BE2C (cell line): ENCODE data around the gene ADAMTSL5.

Experiments
- DNase-seq: peaks from one replicate; pipeline ENCODE4 v3.0.0-alpha.2; 2020
- H3K27me3 ChIP-seq: fragments of 250-450 bp; sonication (Bioruptor Pico); 2 replicates; pipeline ENCODE4 v1.5.1; 2020; ENCODE audit warnings: mild to moderate bottlenecking
- H3K36me3 ChIP-seq: fragments of 250-450 bp; sonication (Bioruptor Pico); 2 replicates; pipeline ENCODE4 v1.5.1; 2020; ENCODE audit warnings: mild to moderate bottlenecking
- H3K4me1 ChIP-seq: fragments of 250-450 bp; sonication (Bioruptor Pico); 2 replicates; pipeline ENCODE4 v1.5.1; 2020
- H3K4me3 ChIP-seq: 2 replicates; pipeline ENCODE4 v1.5.1; 2011; ENCODE audit warnings: low read depth, low read length
- H3K9me3 ChIP-seq: fragments of 250-450 bp; sonication (Bioruptor Pico); 2 replicates; pipeline ENCODE4 v1.5.1; 2020
- TF ChIP-seq, protein P1 (sequence below): IDR thresholded peaks from 2 replicates; pipeline ENCODE4 v1.5.1; 2012; ENCODE audit warnings: mild to moderate bottlenecking, low read depth, low read length

The ADAMTSL5 gene

DNA sequence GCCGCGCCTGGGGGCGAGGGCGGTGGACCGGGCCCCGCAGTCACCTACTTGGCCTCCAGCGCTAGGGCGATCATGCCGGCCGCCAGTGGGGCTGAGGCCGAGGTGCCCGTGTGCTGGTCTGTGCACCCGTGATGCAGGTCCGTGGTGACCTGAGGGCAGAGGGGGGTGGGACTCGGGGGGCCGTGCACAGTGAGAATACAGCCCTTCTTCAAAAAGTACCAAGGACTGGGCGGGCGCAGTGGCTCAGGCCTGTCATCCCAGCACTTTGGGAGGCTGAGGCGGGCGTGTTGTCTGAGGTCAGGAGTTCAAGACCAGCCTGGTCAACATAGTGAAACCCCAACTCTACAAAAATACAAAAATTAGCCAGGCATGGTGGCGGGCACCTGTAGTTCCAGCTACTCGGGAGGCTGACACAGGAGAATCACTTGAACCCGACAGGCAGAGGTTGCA lies 28.8 kb downstream of the ADAMTSL5 start:
- H3K4me1 ChIP-seq, result no peaks in the 10 kb centered on the region
- no peaks in the 10 kb centered on the region for H3K27me3 ChIP-seq
- DNase-seq, result no peak
- no peaks in the 10 kb centered on the region for H3K9me3 ChIP-seq
- no peak overlapping the region for H3K4me3 ChIP-seq
- H3K36me3 ChIP-seq, result no peaks in the 10 kb centered on the region
- TF ChIP-seq, protein P1, sequence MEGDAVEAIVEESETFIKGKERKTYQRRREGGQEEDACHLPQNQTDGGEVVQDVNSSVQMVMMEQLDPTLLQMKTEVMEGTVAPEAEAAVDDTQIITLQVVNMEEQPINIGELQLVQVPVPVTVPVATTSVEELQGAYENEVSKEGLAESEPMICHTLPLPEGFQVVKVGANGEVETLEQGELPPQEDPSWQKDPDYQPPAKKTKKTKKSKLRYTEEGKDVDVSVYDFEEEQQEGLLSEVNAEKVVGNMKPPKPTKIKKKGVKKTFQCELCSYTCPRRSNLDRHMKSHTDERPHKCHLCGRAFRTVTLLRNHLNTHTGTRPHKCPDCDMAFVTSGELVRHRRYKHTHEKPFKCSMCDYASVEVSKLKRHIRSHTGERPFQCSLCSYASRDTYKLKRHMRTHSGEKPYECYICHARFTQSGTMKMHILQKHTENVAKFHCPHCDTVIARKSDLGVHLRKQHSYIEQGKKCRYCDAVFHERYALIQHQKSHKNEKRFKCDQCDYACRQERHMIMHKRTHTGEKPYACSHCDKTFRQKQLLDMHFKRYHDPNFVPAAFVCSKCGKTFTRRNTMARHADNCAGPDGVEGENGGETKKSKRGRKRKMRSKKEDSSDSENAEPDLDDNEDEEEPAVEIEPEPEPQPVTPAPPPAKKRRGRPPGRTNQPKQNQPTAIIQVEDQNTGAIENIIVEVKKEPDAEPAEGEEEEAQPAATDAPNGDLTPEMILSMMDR, result no peak

DNA sequence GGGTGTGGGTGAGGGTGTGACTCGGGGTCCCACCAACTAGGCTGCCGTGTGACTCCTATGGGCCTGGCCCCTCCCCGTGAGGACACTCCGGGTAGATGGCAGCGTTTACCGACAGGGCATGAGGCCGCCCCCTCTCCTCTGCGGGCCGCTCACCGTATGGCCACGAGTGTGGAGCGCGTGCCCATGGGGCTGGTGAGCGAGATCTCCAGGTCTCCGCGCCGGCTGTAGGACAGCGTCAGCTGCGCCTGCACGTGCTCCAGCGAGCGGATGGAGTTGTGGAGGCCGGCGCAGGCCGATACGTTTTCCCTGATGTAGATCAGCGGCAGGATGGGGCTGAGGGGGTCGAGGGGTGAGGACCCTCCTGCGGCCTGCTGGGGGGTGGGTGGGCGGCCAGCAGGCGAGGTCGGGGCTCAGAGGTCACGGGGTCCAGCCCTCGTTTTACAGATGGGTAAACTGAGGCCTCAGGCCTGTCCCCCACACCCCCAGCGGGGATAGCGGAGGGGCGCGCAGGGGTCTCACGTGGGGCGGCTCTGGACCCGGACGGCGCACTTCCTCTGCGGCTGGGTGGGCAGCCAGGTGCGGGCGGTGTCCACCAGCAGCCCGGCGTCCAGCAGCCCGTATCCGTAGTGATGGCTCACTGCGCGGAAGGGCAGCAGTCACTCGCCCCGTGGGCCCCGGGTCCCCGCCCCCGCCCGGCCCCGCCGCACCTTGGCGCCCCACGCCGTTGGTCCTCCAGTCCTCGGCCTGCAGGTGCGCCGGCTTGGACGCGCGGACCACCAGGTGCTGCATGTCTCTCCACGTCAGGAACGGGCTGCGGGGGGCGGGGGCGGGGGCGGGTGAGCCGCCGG lies 29.5 kb downstream of the ADAMTSL5 start:
- Histone ChIP-seq H3K27me3 (no peaks in the 10 kb centered on the region), H3K36me3 (no peaks in the 10 kb centered on the region), H3K4me3 (no peak overlapping the region), H3K4me1 (no peaks in the 10 kb centered on the region), H3K9me3 (no peaks in the 10 kb centered on the region)
- DNase-seq, result no peak
- TF ChIP-seq, protein P1, result no peak

DNA sequence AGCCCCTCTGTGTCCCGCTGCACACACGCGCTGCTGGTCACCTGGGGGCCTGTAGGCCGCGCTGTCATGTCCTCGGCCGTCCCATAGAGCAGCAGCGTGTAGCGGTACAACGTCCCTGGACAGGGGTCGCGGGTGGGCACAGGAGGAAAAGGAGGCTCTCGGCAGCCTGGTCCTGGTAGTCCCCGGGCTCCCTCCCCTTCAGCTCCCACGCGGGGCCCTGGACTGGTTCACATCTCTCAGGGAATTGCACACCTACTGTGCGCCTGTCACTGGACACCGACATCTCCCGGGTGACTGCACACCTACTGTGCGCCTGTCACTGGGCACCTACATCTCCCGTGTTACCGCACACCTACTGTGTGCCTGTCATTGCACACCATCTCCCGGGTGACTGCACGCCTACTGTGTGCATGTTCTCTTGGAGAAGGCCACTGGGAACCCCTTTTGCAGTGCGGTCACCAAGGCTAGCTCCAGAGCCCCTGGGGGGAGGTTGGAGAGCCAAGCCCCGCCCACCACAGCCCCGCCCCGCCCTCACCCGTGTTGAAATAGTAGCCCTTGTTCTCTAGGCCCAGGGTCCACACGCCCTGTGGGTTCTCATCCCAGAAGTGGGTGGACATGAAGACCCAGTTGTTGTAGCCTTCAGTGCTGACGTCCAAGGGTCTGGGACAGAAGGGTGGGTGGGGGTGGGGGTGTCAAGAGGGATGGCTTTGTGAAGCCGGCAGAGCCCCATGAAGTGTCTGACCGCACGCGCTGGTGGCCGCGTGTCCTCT lies 30.3 kb downstream of the ADAMTSL5 start:
- TF ChIP-seq, protein P1, result no peak
- Histone ChIP-seq H3K27me3 (no peaks in the 10 kb centered on the region), H3K4me1 (no peaks in the 10 kb centered on the region), H3K9me3 (no peaks in the 10 kb centered on the region), H3K36me3 (no peaks in the 10 kb centered on the region), H3K4me3 (no peak overlapping the region)
- DNase-seq, result peak; percentile 27

DNA sequence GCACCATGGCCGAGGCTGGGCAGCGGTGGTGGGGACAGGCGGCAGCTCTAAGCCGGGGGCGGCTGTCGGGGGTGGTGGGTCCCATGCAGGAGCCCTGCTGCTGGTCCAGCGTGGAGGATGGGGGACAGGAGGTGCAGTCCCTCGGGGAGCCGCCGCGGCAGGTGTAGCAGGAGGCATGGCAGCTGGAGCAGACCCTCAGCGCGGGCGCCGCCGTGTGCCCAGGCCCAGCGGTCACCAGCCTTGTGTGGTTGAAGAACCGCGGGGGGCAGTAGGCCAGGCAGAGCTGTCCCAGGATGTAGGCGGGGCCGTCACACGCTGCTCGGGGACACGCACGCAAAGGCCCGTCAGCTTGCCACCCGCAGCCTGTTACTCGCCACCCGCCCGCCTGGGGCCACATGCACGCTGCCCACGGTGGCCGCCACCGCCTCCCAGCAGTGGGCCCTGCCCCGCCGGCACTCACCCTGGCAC lies 30.9 kb downstream of the ADAMTSL5 start:
- no peak for DNase-seq
- H3K4me1 ChIP-seq, result no peaks in the 10 kb centered on the region
- TF ChIP-seq, protein P1, result no peak
- no peaks in the 10 kb centered on the region for H3K9me3 ChIP-seq
- H3K4me3 ChIP-seq, result no peak overlapping the region
- H3K27me3 ChIP-seq, result no peaks in the 10 kb centered on the region
- H3K36me3 ChIP-seq, result 0 out of 2 replicates have a peak, but pooled peaks cover 2% of the 10 kb centered on the region

DNA sequence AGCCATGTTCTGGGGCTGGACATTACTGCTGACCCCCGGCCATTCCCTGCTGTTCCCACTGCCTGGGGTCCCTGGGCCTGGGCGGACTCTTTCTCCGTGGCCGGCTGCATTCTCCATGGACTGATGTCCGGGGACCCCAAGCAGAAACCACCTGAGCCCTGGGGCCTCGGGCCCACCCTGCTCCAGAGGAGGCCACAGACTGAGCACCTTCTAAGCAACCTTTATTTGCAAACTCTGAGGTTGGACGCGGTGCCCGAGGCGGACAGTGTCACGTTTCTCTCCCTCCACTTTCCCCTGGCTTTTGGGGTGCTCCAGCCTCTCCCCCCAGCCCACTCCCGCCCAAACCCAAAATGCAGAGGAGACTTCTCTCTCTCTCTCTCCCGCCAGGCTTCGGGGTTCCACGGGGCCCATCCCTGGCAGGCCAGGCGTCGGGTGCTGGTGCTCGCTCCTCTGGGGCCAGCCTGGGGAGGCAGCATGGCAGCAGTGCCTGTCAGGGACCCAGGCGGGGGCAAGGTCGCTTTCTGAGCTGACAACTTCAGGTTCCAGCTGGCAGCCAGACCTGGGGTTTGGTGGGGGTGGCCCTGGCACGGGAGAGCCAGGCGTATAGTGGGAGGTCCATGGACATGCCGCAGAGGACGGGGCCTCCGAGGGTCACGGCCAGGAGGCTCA lies 31.5 kb downstream of the ADAMTSL5 start:
- H3K9me3 ChIP-seq, result no peaks in the 10 kb centered on the region
- TF ChIP-seq, protein P1, result no peak
- no peaks in the 10 kb centered on the region for H3K4me1 ChIP-seq
- DNase-seq, result no peak
- H3K27me3 ChIP-seq, result no peaks in the 10 kb centered on the region
- H3K36me3 ChIP-seq, result 0 out of 2 replicates have a peak, but pooled peaks cover 2% of the 10 kb centered on the region
- H3K4me3 ChIP-seq, result no peak overlapping the region
